H9 (cell line): Measurements from ENCODE around the gene PDZD7. TPM values are rescaled to one million over a fixed set of nuclear protein-coding genes. Genes with fewer than 3 reads are reported as not detected.

ENCODE experiments used
- DNase-seq: peaks from one replicate; pipeline ENCODE4 v3.0.0-alpha.2; 2017
- H2AFZ ChIP-seq: one replicate; pipeline ENCODE4 v1.6.1; 2013; ENCODE audit warnings: mild to moderate bottlenecking, low read length, control low read depth, moderate library complexity
- H2AK5ac ChIP-seq: 2 replicates; pipeline ENCODE4 v1.6.1; 2013; ENCODE audit warnings: low read length, control low read depth, mixed read lengths; ENCODE audit not compliant: insufficient read length
- H2BK120ac ChIP-seq: one replicate; pipeline ENCODE4 v1.6.1; 2013; ENCODE audit warnings: low read depth, mild to moderate bottlenecking, low read length, control low read depth, inconsistent platforms; ENCODE audit not compliant: poor library complexity, severe bottlenecking
- H2BK12ac ChIP-seq: 2 replicates; pipeline ENCODE4 v1.6.1; 2013; ENCODE audit warnings: low read length, control low read depth, mixed read lengths, low read depth; ENCODE audit not compliant: insufficient read length
- H2BK15ac ChIP-seq: 2 replicates; pipeline ENCODE4 v1.6.1; 2013; ENCODE audit warnings: low read depth, low read length, control low read depth
- H2BK20ac ChIP-seq: one replicate; pipeline ENCODE4 v1.6.1; 2013; ENCODE audit warnings: low read depth, mild to moderate bottlenecking, low read length, control low read depth, inconsistent platforms; ENCODE audit not compliant: poor library complexity, severe bottlenecking
- H2BK5ac ChIP-seq: 2 replicates; pipeline ENCODE4 v1.6.1; 2013; ENCODE audit warnings: low read length, control low read depth, mixed read lengths; ENCODE audit not compliant: insufficient read length
- H3K14ac ChIP-seq: 2 replicates; pipeline ENCODE4 v1.6.1; 2013; ENCODE audit warnings: low read length, control low read depth; ENCODE audit not compliant: insufficient read depth
- H3K18ac ChIP-seq: 2 replicates; pipeline ENCODE4 v1.6.1; 2013; ENCODE audit warnings: low read depth, mild to moderate bottlenecking, mixed read lengths, low read length, control low read depth; ENCODE audit not compliant: insufficient read length
- H3K23ac ChIP-seq: 2 replicates; pipeline ENCODE4 v1.6.1; 2013; ENCODE audit warnings: low read length, control low read depth, mixed read lengths, low read depth; ENCODE audit not compliant: insufficient read length
- H3K23me2 ChIP-seq: 2 replicates; pipeline ENCODE4 v1.6.1; 2013; ENCODE audit warnings: low read depth, mild to moderate bottlenecking, mixed read lengths, low read length, control low read depth; ENCODE audit not compliant: insufficient read length, poor library complexity, severe bottlenecking
- H3K27ac ChIP-seq: 2 replicates; pipeline ENCODE4 v1.5.1; 2013; ENCODE audit warnings: low read length, control low read depth, mixed read lengths, low read depth; ENCODE audit not compliant: insufficient read length
- H3K27me3 ChIP-seq: 2 replicates; pipeline ENCODE4 v1.6.1; 2013; ENCODE audit warnings: low read length, control low read depth, inconsistent platforms; ENCODE audit not compliant: insufficient read depth
- H3K4ac ChIP-seq: 2 replicates; pipeline ENCODE4 v1.6.1; 2013; ENCODE audit warnings: low read depth, mild to moderate bottlenecking, control low read depth, inconsistent platforms, low read length, moderate library complexity
- H3K4me1 ChIP-seq: 2 replicates; pipeline ENCODE4 v1.6.1; 2013; ENCODE audit warnings: low read length, control low read depth, inconsistent platforms; ENCODE audit not compliant: insufficient read depth
- H3K4me2 ChIP-seq: 2 replicates; pipeline ENCODE4 v1.6.1; 2013; ENCODE audit warnings: low read length, control low read depth, mixed read lengths; ENCODE audit not compliant: insufficient read length, insufficient read depth
- H3K56ac ChIP-seq: 2 replicates; pipeline ENCODE4 v1.6.1; 2013; ENCODE audit warnings: low read depth, mild to moderate bottlenecking, mixed read lengths, low read length, control low read depth; ENCODE audit not compliant: insufficient read length
- H3K79me1 ChIP-seq: 2 replicates; pipeline ENCODE4 v1.6.1; 2013; ENCODE audit warnings: low read depth, mild to moderate bottlenecking, moderate library complexity, low read length, control low read depth, inconsistent platforms; ENCODE audit not compliant: insufficient read depth, poor library complexity, severe bottlenecking
- H3K79me2 ChIP-seq: 2 replicates; pipeline ENCODE4 v1.6.1; 2013; ENCODE audit warnings: low read length, control low read depth, inconsistent platforms; ENCODE audit not compliant: insufficient read depth
- H3K9ac ChIP-seq: 2 replicates; pipeline ENCODE4 v1.6.1; 2013; ENCODE audit warnings: low read length, control low read depth, mixed read lengths; ENCODE audit not compliant: insufficient read length; ENCODE audit errors: extremely low read depth
- H3K9me3 ChIP-seq: one replicate; pipeline ENCODE4 v1.6.1; 2013; ENCODE audit warnings: low read depth, low read length, inconsistent platforms; ENCODE audit not compliant: control insufficient read depth
- H3T11ph ChIP-seq: one replicate; pipeline ENCODE4 v1.6.1; 2013; ENCODE audit warnings: mild to moderate bottlenecking, low read length, control low read depth, inconsistent platforms
- H4K20me1 ChIP-seq: one replicate; pipeline ENCODE4 v1.6.1; 2013; ENCODE audit not compliant: control insufficient read depth, insufficient read length, insufficient read depth
- H4K5ac ChIP-seq: 2 replicates; pipeline ENCODE4 v1.6.1; 2013; ENCODE audit warnings: low read depth, mild to moderate bottlenecking, mixed read lengths, low read length, control low read depth; ENCODE audit not compliant: insufficient read length
- H4K8ac ChIP-seq: replicated peaks from 2 replicates; pipeline ENCODE4 v1.6.1; 2013; ENCODE audit warnings: low read length, control low read depth, mixed read lengths, low read depth; ENCODE audit not compliant: insufficient read length
- H4K91ac ChIP-seq: 2 replicates; pipeline ENCODE4 v1.6.1; 2013; ENCODE audit warnings: low read depth, mild to moderate bottlenecking, moderate library complexity, mixed read lengths, low read length, control low read depth; ENCODE audit not compliant: insufficient read length
- H3K27ac Mint-ChIP-seq, 3 experiments: 2 replicates in 2 of 3; 3 replicates in 1 of 3; pipeline ENCODE4 v1.8.0; 2020 to 2021; ENCODE audit warnings: mixed read lengths in 3 of 3, mild to moderate bottlenecking in 1 of 3, moderate library complexity in 1 of 3
- H3K27me3 Mint-ChIP-seq: 2 replicates; pipeline ENCODE4 v1.8.0; 2021; ENCODE audit warnings: low read depth, mild to moderate bottlenecking, moderate library complexity, mixed read lengths
- H3K36me3 Mint-ChIP-seq, 3 experiments: 2 replicates in 2 of 3; 3 replicates in 1 of 3; pipeline ENCODE4 v1.8.0; 2020 to 2021; ENCODE audit warnings: low read depth in 3 of 3, mixed read lengths in 3 of 3; ENCODE audit not compliant: insufficient read depth in 1 of 3
- H3K4me1 Mint-ChIP-seq, 2 experiments: 2 replicates each; pipeline ENCODE4 v1.8.0; 2020; ENCODE audit warnings: mixed read lengths in 2 of 2
- H3K4me3 Mint-ChIP-seq, 2 experiments: 2 replicates in 1 of 2; 3 replicates in 1 of 2; pipeline ENCODE4 v1.8.0; 2020 to 2021; ENCODE audit warnings: mild to moderate bottlenecking in 2 of 2, mixed read lengths in 2 of 2, moderate library complexity in 1 of 2
- H3K9me3 Mint-ChIP-seq, 2 experiments: 2 replicates in 1 of 2; 3 replicates in 1 of 2; pipeline ENCODE4 v1.8.0; 2020; ENCODE audit warnings: mild to moderate bottlenecking in 2 of 2, mixed read lengths in 2 of 2, moderate library complexity in 1 of 2
- CTCF ChIP-seq: fragments of 200-600 bp; sonication (generic); conservative IDR thresholded peaks from 3 replicates; pipeline ENCODE4 v1.8.0; 2021; ENCODE audit warnings: antibody characterized with exemption, mild to moderate bottlenecking
- WGBS: extraction: QIAGEN DNeasy Blood & Tissue Kit; methylation state at CpG from one replicate; pipeline ENCODE4 v1.1.7; 2013; ENCODE audit warnings: missing lambda C conversion rate, low lambda C conversion rate, mixed read lengths; ENCODE audit not compliant: insufficient read length; ENCODE audit errors: extremely low coverage; 5-methylcytosine and 5-hydroxymethylcytosine counted together
- total RNA-seq: library from RNA; stranded (reverse); gene quantifications from 2 replicates; pipeline ENCODE4 v1.2.1, GENCODE V29; 2021

PDZD7 gene
- total RNA-seq, 1 experiment from 2014 or later: 2.0 TPM

- peak; percentile 67 for DNase-seq
- Histone ChIP-seq H3K56ac (no peak overlapping the region), H2BK120ac (no peak overlapping the region), H3T11ph (no peak overlapping the region), H3K4me1 (no peaks in the 10 kb centered on the region), H4K5ac (no peak overlapping the region), H3K23me2 (no peaks in the 10 kb centered on the region), H3K23ac (no peak overlapping the region), H2BK20ac (no peak overlapping the region), H2BK15ac (no peak overlapping the region), H4K91ac (no peak overlapping the region), H3K27me3 (no peaks in the 10 kb centered on the region; the same call in 1 of the 2 replicates), H2BK5ac (no peak overlapping the region), H2AFZ (no peak overlapping the region), H3K79me2 (no peaks in the 10 kb centered on the region), H4K8ac (no peak overlapping the region), H3K27ac (no peak overlapping the region), H4K20me1 (no peaks in the 10 kb centered on the region), H3K9ac (no peak overlapping the region), H2BK12ac (no peak overlapping the region), H3K14ac (no peak overlapping the region), H2AK5ac (no peak overlapping the region), H3K79me1 (no peaks in the 10 kb centered on the region), H3K18ac (no peak overlapping the region), H3K4ac (no peak overlapping the region), H3K9me3 (no peaks in the 10 kb centered on the region), H3K4me2 (no peak overlapping the region)
- H3K4me3 Mint-ChIP-seq: no peak overlapping the region
- H3K36me3 Mint-ChIP-seq: peaks cover 0 to 6% (median 5%) of the 10 kb centered on the region in 3 experiments; a peak in 2 of 7 replicates
- peaks cover 24 to 41% of the 10 kb centered on the region in 2 experiments for H3K4me1 Mint-ChIP-seq
- peak; percentile 66 for TF ChIP-seq CTCF
- no peak overlapping the region for H3K27ac Mint-ChIP-seq
- H3K27me3 Mint-ChIP-seq: peaks cover 31% of the 10 kb centered on the region
- no peaks in the 10 kb centered on the region; a peak in 1 of 5 replicates for H3K9me3 Mint-ChIP-seq
- no CpG with 5 or more reads among the region's 22 CpGs for WGBS
Measured at GRCh38 chr10:101011517-101012423, 19.2 kb downstream of the PDZD7 start.
